ENCODE measurements around the gene SRC.

SRC gene

GRCh38 chr20:37393196-37393862 lies 47.4 kb downstream of the SRC start:
- TF ChIP-seq CTCF (IDR thresholded peaks at IDR 0.05): no peak
- DNase-seq: no peak
- Mint-ChIP-seq H3K4me3 (no peak overlapping the region), H3K27me3 (ENCODE audit: low read depth, poor library complexity) (peaks cover 4% of the 10 kb centered on the region), H3K27ac (no peak overlapping the region), H3K9me3 (no peaks in the 10 kb centered on the region), H3K36me3 (ENCODE audit: low read depth) (no peaks in the 10 kb centered on the region), H3K4me1 (peaks cover 43% of the 10 kb centered on the region)

- peaks cover 43% of the 10 kb centered on the region for H3K4me1 Mint-ChIP-seq
- H3K27ac Mint-ChIP-seq: peak overlapping the region; percentile 93
- H3K27me3 Mint-ChIP-seq (ENCODE audit: low read depth, poor library complexity): peaks cover 4% of the 10 kb centered on the region
- TF ChIP-seq CTCF (IDR thresholded peaks at IDR 0.05): no peak
- peak overlapping the region; percentile 29 for H3K4me3 Mint-ChIP-seq
- H3K9me3 Mint-ChIP-seq: no peaks in the 10 kb centered on the region
- DNase-seq: no peak
- no peaks in the 10 kb centered on the region for H3K36me3 Mint-ChIP-seq (ENCODE audit: low read depth)
Measured at GRCh38 chr20:37393863-37394542, 48.1 kb downstream of the SRC start.

GRCh38 chr20:37394543-37395409 lies 48.8 kb downstream of the SRC start:
- DNase-seq: peak; percentile 46
- H3K4me3 Mint-ChIP-seq: peak overlapping the region; percentile 3
- peaks cover 43% of the 10 kb centered on the region for H3K4me1 Mint-ChIP-seq

GRCh38 chr20:37395410-37395797 lies 49.5 kb downstream of the SRC start:
- H3K4me3 Mint-ChIP-seq: no peak overlapping the region
- no peak for TF ChIP-seq CTCF (IDR thresholded peaks at IDR 0.05)

More at GRCh38 chr20:37394543-37395409, 48.8 kb downstream of the SRC start:
- no peaks in the 10 kb centered on the region for H3K36me3 Mint-ChIP-seq (ENCODE audit: low read depth)
- peaks cover 4% of the 10 kb centered on the region for H3K27me3 Mint-ChIP-seq (ENCODE audit: low read depth, poor library complexity)
- TF ChIP-seq CTCF (IDR thresholded peaks at IDR 0.05): no peak
- peak overlapping the region; percentile 93 for H3K27ac Mint-ChIP-seq
- H3K9me3 Mint-ChIP-seq: no peaks in the 10 kb centered on the region

GRCh38 chr20:37395921-37396415 lies 50.0 kb downstream of the SRC start:
- TF ChIP-seq CTCF (IDR thresholded peaks at IDR 0.05): no peak
- peak; percentile 75 for DNase-seq
- Mint-ChIP-seq H3K4me3 (peak overlapping the region; percentile 28), H3K27me3 (ENCODE audit: low read depth, poor library complexity) (peaks cover 4% of the 10 kb centered on the region), H3K4me1 (peaks cover 37% of the 10 kb centered on the region), H3K9me3 (no peaks in the 10 kb centered on the region), H3K27ac (peak overlapping the region; percentile 54), H3K36me3 (ENCODE audit: low read depth) (no peaks in the 10 kb centered on the region)

More at GRCh38 chr20:37395410-37395797, 49.5 kb downstream of the SRC start:
- Mint-ChIP-seq H3K36me3 (ENCODE audit: low read depth) (no peaks in the 10 kb centered on the region), H3K9me3 (no peaks in the 10 kb centered on the region), H3K27ac (no peak overlapping the region), H3K27me3 (ENCODE audit: low read depth, poor library complexity) (peaks cover 4% of the 10 kb centered on the region), H3K4me1 (peaks cover 43% of the 10 kb centered on the region)
- DNase-seq: no peak

Data from nephron progenitor cell (in vitro differentiated cells).